WTC11 (cell line): Measurements from ENCODE around the gene CCDC68.

Source experiments
- ATF2 ChIP-seq: sonication (generic); formaldehyde crosslinking; IDR thresholded peaks from 2 replicates; pipeline ENCODE4 v1.8.1; 2022; ENCODE audit warnings: low read depth, missing genetic modification reagents, borderline replicate concordance
- ATF6 ChIP-seq: sonication (generic); formaldehyde crosslinking; IDR thresholded peaks from 2 replicates; pipeline ENCODE4 v1.8.1; 2023; ENCODE audit warnings: mild to moderate bottlenecking, missing genetic modification reagents
- CTCF ChIP-seq: fragments of 200-600 bp; IDR thresholded peaks from 2 replicates; pipeline ENCODE4 v1.8.0; 2022; ENCODE audit warnings: antibody characterized with exemption
- ELF4 ChIP-seq: sonication (generic); formaldehyde crosslinking; IDR thresholded peaks from 2 replicates; pipeline ENCODE4 v1.8.1; 2022; ENCODE audit warnings: low read depth, mild to moderate bottlenecking, moderate library complexity, missing genetic modification reagents
- FOXJ3 ChIP-seq: sonication (generic); formaldehyde crosslinking; IDR thresholded peaks from 2 replicates; pipeline ENCODE4 v1.9.0; 2021; ENCODE audit warnings: missing genetic modification reagents, mild to moderate bottlenecking, borderline replicate concordance
- NR2C2 ChIP-seq: sonication (generic); formaldehyde crosslinking; IDR thresholded peaks from 2 replicates; pipeline ENCODE4 v1.8.0; 2022; ENCODE audit warnings: mild to moderate bottlenecking, missing genetic modification reagents
- TCF7 ChIP-seq: sonication (generic); formaldehyde crosslinking; IDR thresholded peaks from 2 replicates; pipeline ENCODE4 v1.8.0; 2022; ENCODE audit warnings: mild to moderate bottlenecking, low read depth, missing genetic modification reagents, moderate library complexity

GRCh38 chr18:54957296-54957832 is 1.9 kb downstream of the CCDC68 start:
- TF ChIP-seq TCF7 (CRISPR knock-in tag) (no peak), CTCF (no peak), ATF2 (CRISPR knock-in tag) (no peak), FOXJ3 (CRISPR knock-in tag) (no peak), NR2C2 (CRISPR knock-in tag) (no peak), ELF4 (CRISPR knock-in tag) (no peak), ATF6 (no peak)
